ENCODE results near the gene APH1B.

DNA sequence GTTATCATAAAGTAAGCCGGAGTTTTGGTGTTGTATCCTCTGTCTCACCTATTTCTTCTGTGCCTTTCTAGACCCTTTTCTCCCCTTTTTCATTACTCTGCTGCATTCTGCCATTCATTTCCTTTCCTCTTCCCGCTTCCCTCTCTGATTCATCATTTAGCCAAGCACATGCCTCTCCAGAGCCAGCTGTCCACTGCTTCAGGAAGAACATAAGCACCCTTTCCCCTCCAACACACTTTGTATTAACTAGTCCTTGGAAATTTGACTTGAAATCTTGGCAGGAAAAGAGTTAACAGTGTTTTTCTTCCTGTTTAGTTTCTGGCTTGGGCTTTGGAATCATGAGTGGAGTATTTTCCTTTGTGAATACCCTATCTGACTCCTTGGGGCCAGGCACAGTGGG is 9.7 kb downstream of the APH1B start:
- no peak for TF ChIP-seq EZH2 (IDR thresholded peaks at IDR 0.05; ENCODE audit: borderline replicate concordance)
- TF ChIP-seq, protein P1, sequence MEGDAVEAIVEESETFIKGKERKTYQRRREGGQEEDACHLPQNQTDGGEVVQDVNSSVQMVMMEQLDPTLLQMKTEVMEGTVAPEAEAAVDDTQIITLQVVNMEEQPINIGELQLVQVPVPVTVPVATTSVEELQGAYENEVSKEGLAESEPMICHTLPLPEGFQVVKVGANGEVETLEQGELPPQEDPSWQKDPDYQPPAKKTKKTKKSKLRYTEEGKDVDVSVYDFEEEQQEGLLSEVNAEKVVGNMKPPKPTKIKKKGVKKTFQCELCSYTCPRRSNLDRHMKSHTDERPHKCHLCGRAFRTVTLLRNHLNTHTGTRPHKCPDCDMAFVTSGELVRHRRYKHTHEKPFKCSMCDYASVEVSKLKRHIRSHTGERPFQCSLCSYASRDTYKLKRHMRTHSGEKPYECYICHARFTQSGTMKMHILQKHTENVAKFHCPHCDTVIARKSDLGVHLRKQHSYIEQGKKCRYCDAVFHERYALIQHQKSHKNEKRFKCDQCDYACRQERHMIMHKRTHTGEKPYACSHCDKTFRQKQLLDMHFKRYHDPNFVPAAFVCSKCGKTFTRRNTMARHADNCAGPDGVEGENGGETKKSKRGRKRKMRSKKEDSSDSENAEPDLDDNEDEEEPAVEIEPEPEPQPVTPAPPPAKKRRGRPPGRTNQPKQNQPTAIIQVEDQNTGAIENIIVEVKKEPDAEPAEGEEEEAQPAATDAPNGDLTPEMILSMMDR (IDR thresholded peaks at IDR 0.05; ENCODE audit: poor library complexity), result no peak

Measured in hepatocyte (in vitro differentiated cells).